OCI-LY3 (cell line): ENCODE data around the gene CSTF3.

Experiments
- CTCF ChIP-seq: fragments of 200-600, 300-600 bp; sonication (generic); IDR thresholded peaks from 2 replicates; pipeline ENCODE4 v1.5.1; 2014; ENCODE audit warnings: antibody characterized with exemption, low read length, low read depth
- EZH2phosphoT487 ChIP-seq: fragments of 200-600 bp; shearing (Covaris generic); IDR thresholded peaks from 2 replicates; pipeline ENCODE4 v1.6.1; 2018; ENCODE audit warnings: antibody characterized with exemption, mixed run types, low read depth

GRCh38 chr11:33171251-33171650 is 10.0 kb upstream of the CSTF3 start:
- TF ChIP-seq CTCF (no peak), EZH2phosphoT487 (no peak)
